Measurements from ENCODE around the gene TRIM24.
"Not testable (repeated sequence)": the region's sequence is repeated elsewhere in the genome, so short reads cannot be mapped to it uniquely, and the experiment has no call there.

Gene TRIM24

GRCh38 chr7:138460176-138460648 is at the start of gene TRIM24:
TSS of gene TRIM24 (plus strand) at chr7:138460259. CDS start at chr7:138460549, 290 bp downstream.
- DNase-seq: peak; percentile 100

GRCh38 chr7:138412077-138412476 is 48.0 kb upstream of the TRIM24 start:
- not testable (repeated sequence) for DNase-seq

- not testable (repeated sequence) for DNase-seq
These were observed 47.1 kb upstream of the TRIM24 start for GRCh38 chr7:138412921-138413320.

GRCh38 chr7:138417078-138417700 is 42.9 kb upstream of the TRIM24 start:
- DNase-seq: no peak

GRCh38 chr7:138417764-138418163 is 42.3 kb upstream of the TRIM24 start:
- DNase-seq: no peak

- DNase-seq: not testable (repeated sequence)
These were observed 41.7 kb upstream of the TRIM24 start for GRCh38 chr7:138418403-138418802.

- DNase-seq: no peak
These were observed 35.0 kb upstream of the TRIM24 start for GRCh38 chr7:138425026-138425425.

- DNase-seq: no peak
These were observed 30.3 kb upstream of the TRIM24 start for GRCh38 chr7:138429577-138430250.

- no peak for DNase-seq
These were observed 28.5 kb upstream of the TRIM24 start for GRCh38 chr7:138431517-138431916.

GRCh38 chr7:138433583-138434443 is 26.2 kb upstream of the TRIM24 start:
- peak; percentile 72 for DNase-seq

GRCh38 chr7:138434597-138435019 is 25.5 kb upstream of the TRIM24 start:
- no peak for DNase-seq

GRCh38 chr7:138435231-138435919 is 24.7 kb upstream of the TRIM24 start:
- DNase-seq: no peak

GRCh38 chr7:138436388-138436787 is 23.7 kb upstream of the TRIM24 start:
- no peak for DNase-seq

- DNase-seq: no peak
These were observed 19.6 kb upstream of the TRIM24 start for GRCh38 chr7:138440460-138440859.

GRCh38 chr7:138442822-138443221 is 17.2 kb upstream of the TRIM24 start:
- no peak for DNase-seq

- no peak for DNase-seq
These were observed 10.5 kb upstream of the TRIM24 start for GRCh38 chr7:138449580-138449979.

- no peak for DNase-seq
These were observed 4.5 kb upstream of the TRIM24 start for GRCh38 chr7:138455609-138456008.

- DNase-seq: no peak
These were observed 3.8 kb upstream of the TRIM24 start for GRCh38 chr7:138456220-138456619.

GRCh38 chr7:138458576-138459412 is 1.3 kb upstream of the TRIM24 start:
- no peak for DNase-seq

GRCh38 chr7:138459413-138460175 is 465 bp upstream of the TRIM24 start:
- peak; percentile 100 for DNase-seq
